AG04450 (cell line): Measurements from ENCODE around the gene PROM2. TPM values are rescaled to one million over a fixed set of nuclear protein-coding genes. Genes with fewer than 3 reads are reported as not detected.

Source experiments
- CTCF ChIA-PET: fragments of 300-600, 350-600 bp; formaldehyde crosslinking; extraction: SDS; loops from one replicate; lab custom pipeline; 2022; ENCODE audit warnings: antibody characterized with exemption, inconsistent platforms; lab: Charles Lee
- POLR2A ChIA-PET: fragments of 350-600 bp; formaldehyde crosslinking; extraction: SDS; loops from one replicate; lab custom pipeline; 2021; ENCODE audit warnings: antibody characterized with exemption, inconsistent platforms; lab: Yijun Ruan, JAX
- DNase-seq: peaks from one replicate; pipeline ENCODE4 v3.0.0-alpha.2; 2011; ENCODE audit warnings: low read depth, low spot score
- H3K27ac ChIP-seq: one replicate; pipeline ENCODE4 v1.5.1; 2012; ENCODE audit warnings: low read depth, low read length, control low read depth
- H3K27me3 ChIP-seq: one replicate; pipeline ENCODE4 v1.6.0; 2012; ENCODE audit warnings: low read length; ENCODE audit not compliant: control insufficient read depth, insufficient read depth
- H3K4me3 ChIP-seq: 2 replicates; pipeline ENCODE4 v1.5.1; 2011; ENCODE audit warnings: mild to moderate bottlenecking, low read depth, low read length, control low read depth
- H3K9me3 ChIP-seq: 2 replicates; pipeline ENCODE4 v1.5.1; 2012; ENCODE audit warnings: low read length; ENCODE audit not compliant: control insufficient read depth, insufficient read depth
- polyA plus RNA-seq: library from polyadenylated mRNA; depleted of rRNA; stranded (reverse); fragments of >200 nt; gene quantifications from 2 replicates; pipeline ENCODE4 v1.2.3, GENCODE V29; 2011
- TF ChIP-seq, protein P1 (sequence below): IDR thresholded peaks from 2 replicates; pipeline ENCODE4 v1.5.1; 2011; ENCODE audit warnings: low read depth, low read length, control low read depth, inconsistent platforms

Gene PROM2
- polyA plus RNA-seq, 1 experiment = 0.12 TPM

DNA sequence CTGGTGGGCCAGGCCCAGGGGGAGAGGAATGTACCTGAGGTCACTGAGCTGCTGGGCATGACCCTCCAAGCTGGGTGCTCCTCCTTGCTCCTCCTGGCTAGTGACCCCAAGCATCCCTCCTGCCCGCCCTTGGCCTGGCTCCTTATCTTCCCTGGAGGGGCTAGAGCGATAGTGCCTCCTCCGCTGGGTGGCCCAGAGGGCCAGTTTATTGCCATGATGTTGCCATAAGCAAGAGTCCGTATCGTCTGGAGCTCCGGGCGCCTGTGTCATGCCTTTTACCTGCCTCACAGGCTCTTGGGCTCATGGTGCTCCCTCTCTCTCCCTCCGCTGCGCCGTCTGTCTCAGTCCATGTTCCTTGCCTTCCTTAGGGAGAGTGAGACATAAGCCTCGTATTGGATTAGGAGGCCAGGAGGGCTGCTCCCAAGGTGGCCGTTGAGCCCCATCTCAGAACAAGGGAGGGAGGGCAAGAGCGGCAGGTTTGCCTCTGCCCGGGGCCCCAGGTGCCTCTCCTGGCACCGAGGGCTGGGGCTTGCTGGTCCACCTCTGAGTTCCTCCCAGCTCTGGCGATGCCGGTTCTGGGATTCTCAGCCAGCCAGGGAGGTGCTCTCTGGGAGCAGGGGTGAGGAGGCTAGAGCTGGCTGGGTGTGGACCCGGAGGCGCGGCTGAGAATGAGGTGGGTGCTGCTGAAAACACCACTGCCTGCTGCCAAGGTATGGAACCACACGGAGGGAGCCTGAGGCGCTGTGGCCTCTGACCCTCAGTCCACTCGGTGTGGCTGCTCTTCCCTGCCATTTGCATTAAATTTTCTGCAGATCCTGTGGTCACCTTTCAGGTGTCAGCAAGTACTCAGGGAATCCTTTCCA is 45.5 kb downstream of the PROM2 start:
- H3K27me3 ChIP-seq = peaks cover 10% of the 10 kb centered on the region
- TF ChIP-seq, protein P1, sequence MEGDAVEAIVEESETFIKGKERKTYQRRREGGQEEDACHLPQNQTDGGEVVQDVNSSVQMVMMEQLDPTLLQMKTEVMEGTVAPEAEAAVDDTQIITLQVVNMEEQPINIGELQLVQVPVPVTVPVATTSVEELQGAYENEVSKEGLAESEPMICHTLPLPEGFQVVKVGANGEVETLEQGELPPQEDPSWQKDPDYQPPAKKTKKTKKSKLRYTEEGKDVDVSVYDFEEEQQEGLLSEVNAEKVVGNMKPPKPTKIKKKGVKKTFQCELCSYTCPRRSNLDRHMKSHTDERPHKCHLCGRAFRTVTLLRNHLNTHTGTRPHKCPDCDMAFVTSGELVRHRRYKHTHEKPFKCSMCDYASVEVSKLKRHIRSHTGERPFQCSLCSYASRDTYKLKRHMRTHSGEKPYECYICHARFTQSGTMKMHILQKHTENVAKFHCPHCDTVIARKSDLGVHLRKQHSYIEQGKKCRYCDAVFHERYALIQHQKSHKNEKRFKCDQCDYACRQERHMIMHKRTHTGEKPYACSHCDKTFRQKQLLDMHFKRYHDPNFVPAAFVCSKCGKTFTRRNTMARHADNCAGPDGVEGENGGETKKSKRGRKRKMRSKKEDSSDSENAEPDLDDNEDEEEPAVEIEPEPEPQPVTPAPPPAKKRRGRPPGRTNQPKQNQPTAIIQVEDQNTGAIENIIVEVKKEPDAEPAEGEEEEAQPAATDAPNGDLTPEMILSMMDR = no peak
- POLR2A ChIA-PET = no interaction called here
- CTCF ChIA-PET = no interaction called here
- no peak overlapping the region for H3K4me3 ChIP-seq
- DNase-seq = no peak
- H3K9me3 ChIP-seq = peaks cover 6% of the 10 kb centered on the region; the same call in 1 of the 2 replicates
- H3K27ac ChIP-seq = no peak overlapping the region

DNA sequence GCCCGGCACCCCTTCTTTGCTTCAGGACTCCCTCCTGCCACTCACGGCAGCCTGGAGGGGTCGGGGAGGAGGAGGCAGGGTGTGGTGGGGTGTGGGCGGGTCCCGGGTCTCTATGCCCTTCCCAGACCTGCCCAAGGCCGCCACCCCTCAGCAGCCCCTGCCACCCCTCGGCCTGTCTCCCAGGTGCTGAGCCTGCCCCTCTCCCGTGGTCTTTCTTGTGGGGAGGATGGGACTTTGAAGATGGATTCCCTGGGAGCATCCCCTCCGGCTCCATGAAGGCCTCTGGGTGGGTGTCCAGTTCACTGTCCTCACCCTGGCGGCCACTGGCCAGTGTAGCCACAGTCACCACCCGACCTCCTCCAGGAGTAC is 46.1 kb downstream of the PROM2 start:
- TF ChIP-seq, protein P1 = no peak
- no peak overlapping the region for H3K27ac ChIP-seq
- CTCF ChIA-PET = no interaction called here
- DNase-seq = no peak
- POLR2A ChIA-PET = no interaction called here
- peaks cover 11% of the 10 kb centered on the region for H3K9me3 ChIP-seq
- no peak overlapping the region for H3K4me3 ChIP-seq
- H3K27me3 ChIP-seq = peaks cover 8% of the 10 kb centered on the region

DNA sequence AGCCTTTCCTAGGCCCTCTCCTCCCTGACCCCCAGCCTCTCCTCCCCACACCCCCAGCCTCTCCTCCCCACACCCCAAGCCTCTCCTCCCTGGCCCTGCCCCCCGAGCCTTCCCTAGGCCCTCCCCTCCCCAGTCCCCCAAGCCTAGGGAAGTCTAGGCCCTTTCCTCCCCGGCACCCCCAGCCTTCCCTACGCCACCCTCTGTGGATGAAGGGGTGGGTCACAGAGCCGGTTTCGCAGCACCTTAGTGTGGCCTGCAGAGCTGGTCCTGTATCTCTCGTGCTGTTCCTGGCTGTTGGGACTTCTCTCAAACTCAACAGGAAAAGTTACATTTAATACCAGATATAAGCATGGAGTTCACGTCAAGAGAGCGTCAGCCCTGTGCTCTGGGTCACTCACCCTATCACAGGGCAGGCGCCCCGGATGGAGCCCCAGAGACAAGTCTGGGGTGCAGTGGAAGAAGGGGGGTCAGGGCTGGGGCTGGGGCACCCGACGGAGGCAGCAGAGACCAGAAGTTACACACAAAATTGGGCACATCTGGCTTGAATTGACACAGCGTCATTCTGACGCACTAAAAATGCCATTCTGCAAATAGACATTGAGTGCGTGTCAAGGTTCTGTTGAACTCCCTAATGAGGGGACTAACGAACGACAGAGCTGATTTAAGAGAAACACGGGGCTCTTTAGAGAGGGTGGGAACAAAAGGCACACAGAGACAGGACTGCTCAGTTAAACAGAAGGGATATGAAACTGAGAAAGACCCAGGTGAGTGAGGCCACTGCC is 46.9 kb downstream of the PROM2 start:
- TF ChIP-seq, protein P1 = no peak
- Histone ChIP-seq H3K4me3 (no peak overlapping the region), H3K9me3 (peaks cover 15% of the 10 kb centered on the region), H3K27ac (no peak overlapping the region), H3K27me3 (peaks cover 8% of the 10 kb centered on the region)
- CTCF ChIA-PET = no interaction called here
- DNase-seq = no peak
- POLR2A ChIA-PET = no interaction called here

DNA sequence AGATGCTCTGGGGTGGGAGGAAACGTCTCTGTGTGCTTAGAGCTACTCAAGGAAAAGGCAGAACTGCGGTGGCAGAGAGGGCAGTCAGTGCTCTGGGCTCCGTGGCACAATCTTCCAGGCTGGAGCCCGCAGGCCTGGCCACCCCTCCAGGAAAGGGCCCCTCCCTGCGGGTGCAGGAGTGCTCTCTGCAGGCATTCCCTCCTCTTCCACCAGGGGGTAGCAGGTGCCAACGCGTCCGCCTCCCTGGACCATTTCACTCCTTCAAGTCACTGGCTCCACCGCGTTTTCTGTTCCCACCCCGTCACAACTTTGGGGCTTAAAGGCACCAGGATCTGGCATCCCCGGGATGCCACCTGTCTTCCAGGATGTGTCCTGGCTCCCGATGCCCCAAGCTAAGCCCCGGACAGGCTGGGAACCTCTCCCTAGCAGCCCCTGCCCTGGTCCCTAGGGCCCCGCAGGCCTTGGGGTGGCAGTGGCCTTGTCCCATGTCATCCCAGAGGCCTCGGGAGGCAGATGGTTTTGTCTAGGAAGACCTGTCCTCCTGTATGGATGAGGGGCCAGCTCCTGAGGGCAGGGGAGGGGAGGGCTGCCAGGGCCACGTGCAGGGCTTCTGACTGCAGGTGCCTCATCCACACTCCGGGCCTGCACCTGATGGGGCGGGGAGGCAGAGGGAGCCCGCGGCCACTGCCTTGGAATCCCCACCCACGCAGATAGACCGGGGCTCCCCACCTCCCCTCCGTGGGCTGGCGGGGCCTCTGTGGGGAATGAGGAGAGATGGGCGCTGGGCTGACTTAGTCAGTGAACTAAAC is 49.3 kb downstream of the PROM2 start:
- peaks cover 8% of the 10 kb centered on the region for H3K27me3 ChIP-seq
- H3K4me3 ChIP-seq = no peak overlapping the region
- no peak for DNase-seq
- ChIA-PET POLR2A (no interaction called here), CTCF (no interaction called here)
- TF ChIP-seq, protein P1 = peak; percentile 41
- peaks cover 21% of the 10 kb centered on the region for H3K9me3 ChIP-seq
- H3K27ac ChIP-seq = no peak overlapping the region
